ENCODE measurements around the gene MFAP4. TPM values are rescaled to one million over a fixed set of nuclear protein-coding genes. Genes with fewer than 3 reads are reported as not detected.

Gene MFAP4
- total and polyA plus RNA-seq, 7 donors: 5.8 to 44.5 (median 8.9) TPM

DNA sequence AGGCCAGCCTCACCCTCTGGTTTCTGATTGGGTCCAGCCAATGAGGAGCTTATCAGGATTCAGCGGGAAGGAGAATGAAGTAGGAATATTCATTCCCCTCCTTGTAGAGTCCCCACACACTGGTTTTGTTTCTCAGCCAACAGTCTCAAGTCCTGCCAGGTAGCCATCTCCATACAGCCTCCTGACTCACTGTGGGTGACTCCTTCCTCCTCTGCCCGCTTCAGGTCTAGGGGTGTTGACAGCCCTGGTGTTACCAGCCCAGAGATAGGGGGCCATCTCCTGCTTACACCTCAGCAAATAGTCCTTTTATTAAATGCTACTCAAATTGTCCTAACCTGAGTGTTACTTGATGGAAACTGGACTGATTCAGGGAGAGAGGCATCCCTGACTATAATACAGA is 4.0 kb upstream of the MFAP4 start:
- no peaks in the 10 kb centered on the region for H3K9me3 ChIP-seq
- H3K4me3 ChIP-seq: no peak overlapping the region
- H3K27me3 ChIP-seq (ENCODE audit: insufficient read depth in 3 of 3, low read length in 2 of 3): no peaks in the 10 kb centered on the region
- H3K36me3 ChIP-seq (ENCODE audit: insufficient read depth in 1 of 2, low read depth in 1 of 2): no peaks in the 10 kb centered on the region
- DNase-seq: no peak
- intact Hi-C loops (cut with DNase I): no loop called here
- ATAC-seq: no peak
- no peak overlapping the region for H3K27ac ChIP-seq
- TF ChIP-seq, protein P1, sequence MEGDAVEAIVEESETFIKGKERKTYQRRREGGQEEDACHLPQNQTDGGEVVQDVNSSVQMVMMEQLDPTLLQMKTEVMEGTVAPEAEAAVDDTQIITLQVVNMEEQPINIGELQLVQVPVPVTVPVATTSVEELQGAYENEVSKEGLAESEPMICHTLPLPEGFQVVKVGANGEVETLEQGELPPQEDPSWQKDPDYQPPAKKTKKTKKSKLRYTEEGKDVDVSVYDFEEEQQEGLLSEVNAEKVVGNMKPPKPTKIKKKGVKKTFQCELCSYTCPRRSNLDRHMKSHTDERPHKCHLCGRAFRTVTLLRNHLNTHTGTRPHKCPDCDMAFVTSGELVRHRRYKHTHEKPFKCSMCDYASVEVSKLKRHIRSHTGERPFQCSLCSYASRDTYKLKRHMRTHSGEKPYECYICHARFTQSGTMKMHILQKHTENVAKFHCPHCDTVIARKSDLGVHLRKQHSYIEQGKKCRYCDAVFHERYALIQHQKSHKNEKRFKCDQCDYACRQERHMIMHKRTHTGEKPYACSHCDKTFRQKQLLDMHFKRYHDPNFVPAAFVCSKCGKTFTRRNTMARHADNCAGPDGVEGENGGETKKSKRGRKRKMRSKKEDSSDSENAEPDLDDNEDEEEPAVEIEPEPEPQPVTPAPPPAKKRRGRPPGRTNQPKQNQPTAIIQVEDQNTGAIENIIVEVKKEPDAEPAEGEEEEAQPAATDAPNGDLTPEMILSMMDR (IDR thresholded peaks at IDR 0.05): no peak
- peaks cover 14% of the 10 kb centered on the region for H3K4me1 ChIP-seq
- WGBS, 3 donors: 93 to 100% (median 100%) methylated on average over 2 of the region's 2 CpGs

DNA sequence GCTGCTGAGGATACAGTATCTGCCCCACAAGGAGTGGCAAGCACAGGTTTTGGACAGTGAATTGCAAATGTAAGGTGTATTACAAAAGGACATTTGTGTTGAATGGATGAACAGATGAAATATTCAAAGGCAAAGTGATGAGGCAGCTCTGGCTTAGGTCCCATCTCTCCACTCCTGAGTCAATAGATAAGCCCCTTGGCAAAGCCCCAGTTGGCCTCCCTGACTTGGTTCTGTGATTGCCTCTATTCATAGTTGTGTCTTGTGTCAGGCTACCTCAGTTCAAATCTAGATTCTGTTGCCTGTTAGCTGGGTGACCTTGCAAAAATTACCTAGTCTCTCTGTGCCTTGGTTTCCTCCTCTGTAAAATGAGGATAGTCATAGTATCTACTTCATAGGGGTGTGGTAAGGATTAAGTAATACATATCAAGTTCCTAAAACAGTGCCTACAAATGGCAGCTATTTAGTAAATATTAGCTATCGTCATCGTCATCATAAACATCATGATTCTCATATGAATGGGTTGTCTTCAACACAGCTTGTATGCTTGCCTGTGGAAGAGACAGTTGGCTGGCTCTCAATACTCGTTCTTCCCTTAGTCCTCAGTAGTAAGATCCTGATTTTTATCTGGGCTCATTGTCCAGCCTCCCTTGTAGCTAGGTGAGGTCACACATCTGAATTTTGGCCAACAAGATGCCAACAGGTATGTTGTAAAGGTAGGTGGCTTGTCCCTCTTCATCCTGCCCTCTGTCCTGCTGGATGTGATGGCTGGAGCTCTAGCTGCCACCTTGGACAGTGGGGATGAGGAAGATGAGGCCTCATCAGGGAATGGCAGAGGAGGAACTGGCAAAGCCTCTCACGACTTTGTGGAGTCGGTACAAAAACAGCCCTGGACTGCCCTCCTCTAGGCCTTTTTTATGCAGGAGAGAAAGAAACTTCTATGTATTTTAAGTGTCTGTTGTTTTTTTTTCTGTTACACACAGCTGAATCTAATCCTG is 2.1 kb upstream of the MFAP4 start:
- H3K4me3 ChIP-seq: no peak overlapping the region
- DNase-seq (no peak), ATAC-seq (no peak)
- H3K27me3 ChIP-seq (ENCODE audit: insufficient read depth in 3 of 3, low read length in 2 of 3): no peaks in the 10 kb centered on the region
- intact Hi-C loops (cut with DNase I): no loop called here
- H3K9me3 ChIP-seq: no peaks in the 10 kb centered on the region
- 68 to 78% (median 78%) methylated on average over 5 of the region's 5 CpGs for WGBS, 3 donors
- H3K36me3 ChIP-seq (ENCODE audit: insufficient read depth in 1 of 2, low read depth in 1 of 2): peaks cover 0 to 14% of the 10 kb centered on the region in 2 donors
- TF ChIP-seq, protein P1 (IDR thresholded peaks at IDR 0.05): no peak
- H3K4me1 ChIP-seq: peaks cover 19% of the 10 kb centered on the region
- H3K27ac ChIP-seq: no peak overlapping the region

DNA sequence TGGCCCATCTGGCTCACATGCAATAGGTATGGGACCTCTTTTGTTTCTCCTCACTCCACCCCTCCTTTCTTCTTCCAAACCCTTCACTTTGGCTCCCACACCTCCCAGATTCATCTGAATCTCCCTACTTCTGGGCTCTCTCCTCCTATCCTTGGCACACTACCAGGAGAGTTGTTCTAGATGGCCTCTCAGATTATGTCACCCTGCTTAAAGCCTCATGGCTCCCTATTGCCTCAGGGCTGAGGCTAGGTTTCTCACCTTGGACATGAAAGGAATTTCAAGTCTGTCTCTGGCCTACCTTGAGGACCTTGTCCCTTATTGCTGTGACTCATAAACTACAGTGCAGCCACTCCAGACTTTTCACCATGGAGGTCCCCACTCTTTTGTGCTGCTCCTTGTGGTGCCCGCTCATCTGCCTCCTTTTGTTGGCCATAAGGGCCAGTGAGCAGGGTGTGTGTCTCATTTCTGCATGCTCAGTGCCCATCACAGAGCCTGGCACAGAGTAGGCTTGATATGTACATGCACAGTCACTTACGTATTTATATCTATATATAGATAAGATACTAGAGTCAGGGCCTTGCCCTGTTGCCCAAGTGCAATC is 1.0 kb upstream of the MFAP4 start:
- 89 to 100% (median 94%) methylated on average over 2 of the region's 2 CpGs for WGBS, 3 donors
- intact Hi-C loops (cut with DNase I): no loop called here
- TF ChIP-seq, protein P1 (IDR thresholded peaks at IDR 0.05): no peak

DNA sequence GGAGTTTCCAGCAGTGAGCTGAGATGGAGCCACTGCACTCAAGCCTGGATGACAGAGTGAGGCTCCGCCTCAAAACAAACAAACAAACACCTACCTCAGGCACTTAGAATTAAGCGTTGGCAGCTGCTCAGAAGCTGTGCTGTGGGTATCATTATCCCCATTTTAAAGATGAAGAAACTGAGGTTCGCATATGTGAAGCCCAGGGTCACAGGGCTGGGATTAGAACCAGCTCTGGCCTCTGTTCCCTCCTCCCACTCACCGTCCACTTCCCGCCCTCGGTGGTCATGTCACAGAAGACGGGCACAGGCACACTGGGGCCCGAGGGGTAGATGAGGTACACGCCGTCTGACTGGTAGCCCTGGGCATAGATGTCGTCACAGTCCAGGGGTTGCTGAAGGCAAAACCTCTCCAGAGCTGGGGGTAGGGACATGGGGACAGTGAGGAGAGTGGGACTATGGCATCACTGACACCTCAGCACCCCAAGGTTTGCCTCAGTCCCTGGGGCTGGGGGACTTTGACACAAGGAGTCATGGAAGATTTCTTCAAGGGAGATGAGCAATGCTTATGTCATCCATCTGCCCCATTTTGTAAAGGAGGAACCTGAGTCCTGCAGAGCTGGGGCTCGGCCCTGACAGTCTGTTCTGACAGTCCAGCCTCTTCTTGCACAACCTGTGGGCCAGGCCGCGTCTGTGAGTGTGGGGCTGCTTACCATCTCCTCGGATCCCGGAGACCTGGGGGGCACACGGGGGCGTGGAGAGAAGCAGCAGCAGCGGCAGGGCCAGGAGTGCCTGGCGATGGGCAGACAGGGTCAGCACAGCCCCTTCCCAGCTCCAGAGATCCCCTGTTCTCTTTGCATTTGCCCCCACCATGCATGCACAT is 700 bp downstream of the MFAP4 start:
- peak; percentile 84 to 88 for DNase-seq
- Histone ChIP-seq H3K27ac (peak overlapping the region; percentile 60), H3K36me3 (ENCODE audit: insufficient read depth in 1 of 2, low read depth in 1 of 2) (peaks cover 0 to 39% of the 10 kb centered on the region in 2 donors), H3K4me1 (peaks cover 19% of the 10 kb centered on the region), H3K4me3 (peak overlapping the region; percentile 41), H3K9me3 (no peaks in the 10 kb centered on the region), H3K27me3 (ENCODE audit: insufficient read depth in 3 of 3, low read length in 2 of 3) (no peaks in the 10 kb centered on the region)
- TF ChIP-seq, protein P1 (IDR thresholded peaks at IDR 0.05): no peak
- peak; percentile 41 to 70 (median 48) for ATAC-seq
- WGBS, 3 donors: 48 to 60% (median 51%) methylated on average over 19 to 20 of the region's 20 CpGs
- intact Hi-C loops (cut with DNase I): no loop called here

More for the DNA sequence above, 1.0 kb upstream of the MFAP4 start:
- ATAC-seq: peak in 1 of 4 donors; percentile 18
- peaks cover 0 to 25% of the 10 kb centered on the region in 2 donors for H3K36me3 ChIP-seq (ENCODE audit: insufficient read depth in 1 of 2, low read depth in 1 of 2)
- peaks cover 19% of the 10 kb centered on the region for H3K4me1 ChIP-seq
- H3K27me3 ChIP-seq (ENCODE audit: insufficient read depth in 3 of 3, low read length in 2 of 3): no peaks in the 10 kb centered on the region
- no peak overlapping the region for H3K4me3 ChIP-seq
- peak overlapping the region; percentile 53 for H3K27ac ChIP-seq
- no peak for DNase-seq
- H3K9me3 ChIP-seq: no peaks in the 10 kb centered on the region

All from psoas muscle (tissue), 8 donors.